HEK293 (cell line): Measurements from ENCODE around the gene SH3BP2.

Source experiments
- GLI2 ChIP-seq: fragments of 450-650 bp; formaldehyde crosslinking; IDR thresholded peaks from 2 replicates; pipeline ENCODE4; 2017; ENCODE audit warnings: missing biosample characterization, missing genetic modification characterization, low read depth, borderline replicate concordance
- GLIS1 ChIP-seq: fragments of 450-650 bp; formaldehyde crosslinking; IDR thresholded peaks from 2 replicates; pipeline ENCODE4 v1.5.1; 2016; ENCODE audit warnings: missing biosample characterization, missing genetic modification characterization
- HOXA7 ChIP-seq: sonication (generic); formaldehyde crosslinking; IDR thresholded peaks from 2 replicates; pipeline ENCODE4 v1.8.1; 2022; ENCODE audit warnings: missing genetic modification reagents, borderline replicate concordance
- KLF1 ChIP-seq: fragments of 450-650 bp; formaldehyde crosslinking; IDR thresholded peaks from 2 replicates; pipeline ENCODE4 v1.5.1; 2016; ENCODE audit warnings: missing biosample characterization, missing genetic modification characterization
- KLF9 ChIP-seq: fragments of 450-650 bp; formaldehyde crosslinking; IDR thresholded peaks from 2 replicates; pipeline ENCODE4 v1.5.1; 2016; ENCODE audit warnings: missing biosample characterization, missing genetic modification characterization, low read depth
- MYNN ChIP-seq: fragments of 450-650 bp; formaldehyde crosslinking; IDR thresholded peaks from 2 replicates; pipeline ENCODE4 v1.5.1; 2016; ENCODE audit warnings: missing biosample characterization, missing genetic modification characterization, borderline replicate concordance
- PRDM1 ChIP-seq: fragments of 450-650 bp; formaldehyde crosslinking; IDR thresholded peaks from 2 replicates; pipeline ENCODE4; 2016; ENCODE audit warnings: missing biosample characterization, missing genetic modification characterization
- SP2 ChIP-seq: fragments of 450-650 bp; formaldehyde crosslinking; IDR thresholded peaks from 2 replicates; pipeline ENCODE4 v1.5.1; 2016; ENCODE audit warnings: missing biosample characterization, missing genetic modification characterization
- ZBTB49 ChIP-seq: fragments of 450-650 bp; formaldehyde crosslinking; IDR thresholded peaks from 2 replicates; pipeline ENCODE4 v1.5.1; 2016; ENCODE audit warnings: missing biosample characterization, missing genetic modification characterization, low read depth
- ZBTB8A ChIP-seq: fragments of 450-650 bp; formaldehyde crosslinking; IDR thresholded peaks from 2 replicates; pipeline ENCODE4 v1.5.1; 2016; ENCODE audit warnings: missing biosample characterization, missing genetic modification characterization
- ZFP3 ChIP-seq: fragments of 450-650 bp; formaldehyde crosslinking; IDR thresholded peaks from 2 replicates; pipeline ENCODE4 v1.5.1; 2016; ENCODE audit warnings: low read depth, missing biosample characterization, missing genetic modification characterization
- ZFP41 ChIP-seq: fragments of 450-650 bp; formaldehyde crosslinking; IDR thresholded peaks from 2 replicates; pipeline ENCODE4 v1.5.1; 2016; ENCODE audit warnings: missing biosample characterization, missing genetic modification characterization, borderline replicate concordance
- ZNF157 ChIP-seq: fragments of 450-650 bp; formaldehyde crosslinking; IDR thresholded peaks from 2 replicates; pipeline ENCODE4 v1.5.1; 2016; ENCODE audit warnings: missing biosample characterization, missing genetic modification characterization
- ZNF175 ChIP-seq: fragments of 450-650 bp; formaldehyde crosslinking; IDR thresholded peaks from 2 replicates; pipeline ENCODE4 v1.5.1; 2016; ENCODE audit warnings: missing biosample characterization, missing genetic modification characterization
- ZNF19 ChIP-seq: fragments of 450-650 bp; formaldehyde crosslinking; IDR thresholded peaks from 2 replicates; pipeline ENCODE4; 2016; ENCODE audit warnings: missing biosample characterization, missing genetic modification characterization, low read depth
- ZNF2 ChIP-seq: fragments of 450-650 bp; formaldehyde crosslinking; IDR thresholded peaks from 2 replicates; pipeline ENCODE4 v1.5.1; 2016; ENCODE audit warnings: missing biosample characterization, missing genetic modification characterization
- ZNF266 ChIP-seq: fragments of 450-650 bp; formaldehyde crosslinking; IDR thresholded peaks from 2 replicates; pipeline ENCODE4 v1.5.1; 2016; ENCODE audit warnings: missing biosample characterization, missing genetic modification characterization, low read depth
- ZNF335 ChIP-seq: fragments of 450-650 bp; formaldehyde crosslinking; conservative IDR thresholded peaks from 2 replicates; pipeline ENCODE4 v1.5.1; 2016; ENCODE audit warnings: missing biosample characterization, missing genetic modification characterization
- ZNF473 ChIP-seq: fragments of 450-650 bp; formaldehyde crosslinking; IDR thresholded peaks from 2 replicates; pipeline ENCODE4 v1.5.1; 2017; ENCODE audit warnings: missing biosample characterization, missing genetic modification characterization
- ZNF514 ChIP-seq: fragments of 450-650 bp; formaldehyde crosslinking; IDR thresholded peaks from 2 replicates; pipeline ENCODE4 v1.5.1; 2016; ENCODE audit warnings: missing biosample characterization, missing genetic modification characterization
- ZNF521 ChIP-seq: fragments of 450-650 bp; formaldehyde crosslinking; IDR thresholded peaks from 2 replicates; pipeline ENCODE4 v1.5.1; 2017; ENCODE audit warnings: missing biosample characterization, mild to moderate bottlenecking, missing genetic modification characterization
- ZNF530 ChIP-seq: fragments of 450-650 bp; formaldehyde crosslinking; IDR thresholded peaks from 2 replicates; pipeline ENCODE4 v1.5.1; 2016; ENCODE audit warnings: low read depth, missing biosample characterization, missing genetic modification characterization
- ZNF561 ChIP-seq: fragments of 450-650 bp; IDR thresholded peaks from 2 replicates; pipeline ENCODE4 v1.5.1; 2018; ENCODE audit warnings: missing biosample characterization, missing genetic modification characterization, borderline replicate concordance
- ZNF571 ChIP-seq: fragments of 450-650 bp; formaldehyde crosslinking; IDR thresholded peaks from 2 replicates; pipeline ENCODE4 v1.5.0; 2017; ENCODE audit warnings: missing biosample characterization, missing genetic modification characterization
- ZNF580 ChIP-seq: fragments of 450-650 bp; formaldehyde crosslinking; IDR thresholded peaks from 2 replicates; pipeline ENCODE4 v1.5.1; 2016; ENCODE audit warnings: missing biosample characterization, missing genetic modification characterization
- ZNF585B ChIP-seq: fragments of 450-650 bp; formaldehyde crosslinking; IDR thresholded peaks from 2 replicates; pipeline ENCODE4 v1.5.1; 2016; ENCODE audit warnings: missing biosample characterization, missing genetic modification characterization
- ZNF596 ChIP-seq: fragments of 450-650 bp; IDR thresholded peaks from 2 replicates; pipeline ENCODE4 v1.5.0; 2018; ENCODE audit warnings: missing biosample characterization, mild to moderate bottlenecking, missing genetic modification characterization, moderate library complexity
- ZNF843 ChIP-seq: fragments of 450-650 bp; formaldehyde crosslinking; IDR thresholded peaks from 2 replicates; pipeline ENCODE4 v1.5.1; 2016; ENCODE audit warnings: missing biosample characterization, missing genetic modification characterization
- ZSCAN5A ChIP-seq: fragments of 450-650 bp; formaldehyde crosslinking; IDR thresholded peaks from 2 replicates; pipeline ENCODE4 v1.5.1; 2016; ENCODE audit warnings: missing biosample characterization, missing genetic modification characterization
- TF ChIP-seq, protein P1 (sequence below): fragments of 450-650 bp; formaldehyde crosslinking; IDR thresholded peaks from 2 replicates; pipeline ENCODE4 v1.5.1; 2016; ENCODE audit warnings: missing biosample characterization, missing genetic modification characterization
- TF ChIP-seq, protein P2 (sequence below): fragments of 450-650 bp; formaldehyde crosslinking; IDR thresholded peaks from 2 replicates; pipeline ENCODE4 v1.5.1; 2016; ENCODE audit warnings: missing biosample characterization, missing genetic modification characterization, borderline replicate concordance

SH3BP2 gene

GRCh38 chr4:2817701-2818350, 24.9 kb downstream of the SH3BP2 start (continued):
- no peak for TF ChIP-seq ZNF585B (tag by site-specific recombination)
- TF ChIP-seq ZNF19 (tag by site-specific recombination), result no peak
- TF ChIP-seq KLF1 (tag by site-specific recombination), result peak; percentile 64
- TF ChIP-seq SP2 (tag by site-specific recombination), result peak; percentile 44
- TF ChIP-seq ZSCAN5A (tag by site-specific recombination), result no peak
- no peak for TF ChIP-seq ZNF514
- TF ChIP-seq ZNF157 (tag by site-specific recombination), result no peak
- no peak for TF ChIP-seq ZFP41 (tag by site-specific recombination)
- TF ChIP-seq GLI2 (tag by site-specific recombination), result no peak
- TF ChIP-seq ZBTB8A (tag by site-specific recombination), result peak; percentile 49
- TF ChIP-seq ZNF266, result no peak
- TF ChIP-seq KLF9, result peak; percentile 85
- no peak for TF ChIP-seq ZNF175 (tag by site-specific recombination)
- no peak for TF ChIP-seq HOXA7 (CRISPR knock-in tag)
- TF ChIP-seq ZNF580 (tag by site-specific recombination), result no peak
- no peak for TF ChIP-seq ZBTB49 (tag by site-specific recombination)
- peak; percentile 37; the same call in 1 of the 2 replicates for TF ChIP-seq ZNF335 (tag by site-specific recombination)
- TF ChIP-seq MYNN (tag by site-specific recombination), result no peak
- TF ChIP-seq ZNF561 (tag by site-specific recombination), result no peak
- no peak for TF ChIP-seq ZFP3 (tag by site-specific recombination)
- no peak for TF ChIP-seq ZNF530 (tag by site-specific recombination)
- TF ChIP-seq, protein P1, sequence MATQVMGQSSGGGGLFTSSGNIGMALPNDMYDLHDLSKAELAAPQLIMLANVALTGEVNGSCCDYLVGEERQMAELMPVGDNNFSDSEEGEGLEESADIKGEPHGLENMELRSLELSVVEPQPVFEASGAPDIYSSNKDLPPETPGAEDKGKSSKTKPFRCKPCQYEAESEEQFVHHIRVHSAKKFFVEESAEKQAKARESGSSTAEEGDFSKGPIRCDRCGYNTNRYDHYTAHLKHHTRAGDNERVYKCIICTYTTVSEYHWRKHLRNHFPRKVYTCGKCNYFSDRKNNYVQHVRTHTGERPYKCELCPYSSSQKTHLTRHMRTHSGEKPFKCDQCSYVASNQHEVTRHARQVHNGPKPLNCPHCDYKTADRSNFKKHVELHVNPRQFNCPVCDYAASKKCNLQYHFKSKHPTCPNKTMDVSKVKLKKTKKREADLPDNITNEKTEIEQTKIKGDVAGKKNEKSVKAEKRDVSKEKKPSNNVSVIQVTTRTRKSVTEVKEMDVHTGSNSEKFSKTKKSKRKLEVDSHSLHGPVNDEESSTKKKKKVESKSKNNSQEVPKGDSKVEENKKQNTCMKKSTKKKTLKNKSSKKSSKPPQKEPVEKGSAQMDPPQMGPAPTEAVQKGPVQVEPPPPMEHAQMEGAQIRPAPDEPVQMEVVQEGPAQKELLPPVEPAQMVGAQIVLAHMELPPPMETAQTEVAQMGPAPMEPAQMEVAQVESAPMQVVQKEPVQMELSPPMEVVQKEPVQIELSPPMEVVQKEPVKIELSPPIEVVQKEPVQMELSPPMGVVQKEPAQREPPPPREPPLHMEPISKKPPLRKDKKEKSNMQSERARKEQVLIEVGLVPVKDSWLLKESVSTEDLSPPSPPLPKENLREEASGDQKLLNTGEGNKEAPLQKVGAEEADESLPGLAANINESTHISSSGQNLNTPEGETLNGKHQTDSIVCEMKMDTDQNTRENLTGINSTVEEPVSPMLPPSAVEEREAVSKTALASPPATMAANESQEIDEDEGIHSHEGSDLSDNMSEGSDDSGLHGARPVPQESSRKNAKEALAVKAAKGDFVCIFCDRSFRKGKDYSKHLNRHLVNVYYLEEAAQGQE, result no peak
- TF ChIP-seq ZNF843, result no peak
- no peak for TF ChIP-seq ZNF473
- TF ChIP-seq ZNF571 (tag by site-specific recombination), result no peak
- no peak for TF ChIP-seq ZNF596 (tag by site-specific recombination)
- TF ChIP-seq ZNF2, result no peak
- peak; percentile 66; the same call in 1 of the 2 replicates for TF ChIP-seq GLIS1 (tag by site-specific recombination)
- TF ChIP-seq PRDM1 (tag by site-specific recombination), result no peak
- TF ChIP-seq, protein P2, sequence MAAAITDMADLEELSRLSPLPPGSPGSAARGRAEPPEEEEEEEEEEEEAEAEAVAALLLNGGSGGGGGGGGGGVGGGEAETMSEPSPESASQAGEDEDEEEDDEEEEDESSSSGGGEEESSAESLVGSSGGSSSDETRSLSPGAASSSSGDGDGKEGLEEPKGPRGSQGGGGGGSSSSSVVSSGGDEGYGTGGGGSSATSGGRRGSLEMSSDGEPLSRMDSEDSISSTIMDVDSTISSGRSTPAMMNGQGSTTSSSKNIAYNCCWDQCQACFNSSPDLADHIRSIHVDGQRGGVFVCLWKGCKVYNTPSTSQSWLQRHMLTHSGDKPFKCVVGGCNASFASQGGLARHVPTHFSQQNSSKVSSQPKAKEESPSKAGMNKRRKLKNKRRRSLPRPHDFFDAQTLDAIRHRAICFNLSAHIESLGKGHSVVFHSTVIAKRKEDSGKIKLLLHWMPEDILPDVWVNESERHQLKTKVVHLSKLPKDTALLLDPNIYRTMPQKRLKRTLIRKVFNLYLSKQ (tag by site-specific recombination), result no peak
- no peak for TF ChIP-seq ZNF521
